Parathyroid adenoma (tissue), 2 donors: ENCODE data around the gene PIGZ.

Experiments
- H2AFZ ChIP-seq: fragments of 300-600 bp; sonication (generic); one replicate; pipeline ENCODE4 v1.7.0; 2017; ENCODE audit warnings: antibody characterized with exemption, mild to moderate bottlenecking
- H3K27ac ChIP-seq: fragments of 300-600 bp; sonication (generic); one replicate; pipeline ENCODE4 v1.7.0; 2017
- H3K27me3 ChIP-seq: fragments of 300-600 bp; sonication (generic); one replicate; pipeline ENCODE4 v1.7.0; 2017; ENCODE audit warnings: low read length; ENCODE audit not compliant: control insufficient read depth, insufficient read depth
- H3K36me3 ChIP-seq: fragments of 300-600 bp; sonication (generic); one replicate; pipeline ENCODE4 v1.7.0; 2017; ENCODE audit warnings: low read length; ENCODE audit not compliant: control insufficient read depth, insufficient read depth
- H3K4me1 ChIP-seq: fragments of 300-600 bp; sonication (generic); one replicate; pipeline ENCODE4 v1.7.0; 2017; ENCODE audit warnings: control low read depth
- H3K4me2 ChIP-seq: fragments of 300-600 bp; sonication (generic); one replicate; pipeline ENCODE4 v1.7.0; 2017; ENCODE audit warnings: low read length
- H3K4me3 ChIP-seq: fragments of 300-600 bp; sonication (generic); one replicate; pipeline ENCODE4 v1.7.0; 2017; ENCODE audit warnings: low read depth, low read length
- H3K79me2 ChIP-seq: fragments of 300-600 bp; sonication (generic); one replicate; pipeline ENCODE4 v1.7.0; 2017; ENCODE audit warnings: control low read depth
- H3K9ac ChIP-seq: fragments of 300-600 bp; sonication (generic); one replicate; pipeline ENCODE4 v1.7.0; 2017; ENCODE audit warnings: mild to moderate bottlenecking
- H3K9me3 ChIP-seq: fragments of 300-600 bp; sonication (generic); one replicate; pipeline ENCODE4 v1.7.0; 2017; ENCODE audit warnings: low read length; ENCODE audit not compliant: control insufficient read depth
- CTCF ChIP-seq: fragments of 300-600 bp; sonication (generic); IDR thresholded peaks from one replicate; pipeline ENCODE4 v1.7.0; 2017; ENCODE audit warnings: antibody characterized with exemption, mild to moderate bottlenecking
- donor health status: primary hyperparathyroidism.

PIGZ gene

GRCh38 chr3:196976941-196977340, 8.3 kb upstream of the PIGZ start:
- Histone ChIP-seq H3K27me3 (no peaks in the 10 kb centered on the region), H3K4me3 (no peak overlapping the region), H3K36me3 (no peaks in the 10 kb centered on the region), H3K9me3 (no peaks in the 10 kb centered on the region), H3K4me2 (no peak overlapping the region), H3K9ac (no peak overlapping the region), H3K27ac (no peak overlapping the region), H3K79me2 (no peaks in the 10 kb centered on the region), H3K4me1 (peaks cover 2% of the 10 kb centered on the region), H2AFZ (no peak overlapping the region)
- TF ChIP-seq CTCF = no peak

- no peaks in the 10 kb centered on the region for H3K9me3 ChIP-seq
- H3K27me3 ChIP-seq = no peaks in the 10 kb centered on the region
- no peak overlapping the region for H3K4me2 ChIP-seq
- TF ChIP-seq CTCF = no peak
- peaks cover 2% of the 10 kb centered on the region for H3K4me1 ChIP-seq
- no peaks in the 10 kb centered on the region for H3K36me3 ChIP-seq
- H3K4me3 ChIP-seq = no peak overlapping the region
- no peak overlapping the region for H3K27ac ChIP-seq
- H2AFZ ChIP-seq = no peak overlapping the region
- H3K9ac ChIP-seq = no peak overlapping the region
- no peaks in the 10 kb centered on the region for H3K79me2 ChIP-seq
Observed at GRCh38 chr3:196975349-196975748, 6.7 kb upstream of the PIGZ start.

- H3K79me2 ChIP-seq = no peaks in the 10 kb centered on the region
- no peak for TF ChIP-seq CTCF
- no peaks in the 10 kb centered on the region for H3K27me3 ChIP-seq
- peaks cover 2% of the 10 kb centered on the region for H3K4me1 ChIP-seq
- no peaks in the 10 kb centered on the region for H3K36me3 ChIP-seq
- H3K9me3 ChIP-seq = no peaks in the 10 kb centered on the region
- no peak overlapping the region for H2AFZ ChIP-seq
- no peak overlapping the region for H3K4me3 ChIP-seq
- H3K4me2 ChIP-seq = no peak overlapping the region
- H3K9ac ChIP-seq = no peak overlapping the region
- no peak overlapping the region for H3K27ac ChIP-seq
Observed at GRCh38 chr3:196974661-196975060, 6.0 kb upstream of the PIGZ start.

- Histone ChIP-seq H3K9me3 (no peaks in the 10 kb centered on the region), H3K36me3 (no peaks in the 10 kb centered on the region), H3K4me3 (no peak overlapping the region), H3K27me3 (no peaks in the 10 kb centered on the region), H3K9ac (no peak overlapping the region), H3K4me2 (no peak overlapping the region), H3K79me2 (peaks cover 3% of the 10 kb centered on the region), H2AFZ (no peak overlapping the region), H3K4me1 (peaks cover 4% of the 10 kb centered on the region), H3K27ac (no peak overlapping the region)
- no peak for TF ChIP-seq CTCF
Observed at GRCh38 chr3:196971094-196971698, 2.6 kb upstream of the PIGZ start.

GRCh38 chr3:196970547-196971093, 2.0 kb upstream of the PIGZ start:
- Histone ChIP-seq H3K27me3 (no peaks in the 10 kb centered on the region), H3K4me1 (peaks cover 4% of the 10 kb centered on the region), H3K36me3 (no peaks in the 10 kb centered on the region), H3K9ac (no peak overlapping the region), H3K9me3 (no peaks in the 10 kb centered on the region), H3K4me2 (no peak overlapping the region), H3K4me3 (no peak overlapping the region), H3K79me2 (peaks cover 3% of the 10 kb centered on the region), H3K27ac (no peak overlapping the region), H2AFZ (no peak overlapping the region)
- TF ChIP-seq CTCF = no peak
